Osteoblast (primary cell): ENCODE data around the gene CCSER1. TPM values are rescaled to one million over a fixed set of nuclear protein-coding genes. Genes with fewer than 3 reads are reported as not detected.

Experiments
- DNase-seq: peaks from one replicate; pipeline ENCODE4 v3.0.0; 2011; ENCODE audit warnings: low spot score, mixed read lengths; ENCODE audit not compliant: insufficient read length; ENCODE audit errors: missing footprints
- H2AFZ ChIP-seq: 2 replicates; pipeline ENCODE4 v1.6.0; 2011; ENCODE audit warnings: mild to moderate bottlenecking, low read length
- H3K27ac ChIP-seq: 2 replicates; pipeline ENCODE4 v1.5.1; 2011; ENCODE audit warnings: mild to moderate bottlenecking, low read depth, low read length, moderate library complexity
- H3K27me3 ChIP-seq: 2 replicates; pipeline ENCODE4 v1.6.0; 2012; ENCODE audit warnings: mild to moderate bottlenecking, control low read depth, inconsistent platforms, low read length, moderate library complexity; ENCODE audit not compliant: insufficient read depth
- H3K36me3 ChIP-seq: 2 replicates; pipeline ENCODE4 v1.5.1; 2011; ENCODE audit warnings: mild to moderate bottlenecking, low read length, control low read depth, moderate library complexity; ENCODE audit not compliant: insufficient read depth
- H3K4me1 ChIP-seq: 2 replicates; pipeline ENCODE4 v1.5.1; 2011; ENCODE audit warnings: mild to moderate bottlenecking, low read length, control low read depth, moderate library complexity; ENCODE audit not compliant: insufficient read depth
- H3K4me2 ChIP-seq: 2 replicates; pipeline ENCODE4 v1.6.0; 2011; ENCODE audit warnings: mild to moderate bottlenecking, low read length; ENCODE audit not compliant: insufficient read depth
- H3K4me3 ChIP-seq: fragments of 200-600 bp; sonication (generic); 3 replicates; pipeline ENCODE4 v1.5.1; 2012; ENCODE audit warnings: mild to moderate bottlenecking, low read length, inconsistent platforms; ENCODE audit not compliant: insufficient read depth
- H3K79me2 ChIP-seq: 2 replicates; pipeline ENCODE4 v1.6.0; 2012; ENCODE audit warnings: mild to moderate bottlenecking, low read length, control low read depth, inconsistent platforms; ENCODE audit not compliant: insufficient read depth
- H3K9me3 ChIP-seq: 2 replicates; pipeline ENCODE4 v1.5.1; 2011; ENCODE audit warnings: low read depth, low read length, control low read depth
- H4K20me1 ChIP-seq: 2 replicates; pipeline ENCODE4 v1.6.0; 2012; ENCODE audit warnings: mild to moderate bottlenecking, low read length, control low read depth; ENCODE audit not compliant: insufficient read depth
- CTCF ChIP-seq: IDR thresholded peaks from 2 replicates; pipeline ENCODE4 v1.5.1; 2011; ENCODE audit warnings: mild to moderate bottlenecking, low read depth, low read length, moderate library complexity; ENCODE audit errors: extremely low read depth
- total RNA-seq: library from RNA; depleted of rRNA; stranded (reverse); fragments of >200 nt; gene quantifications from 2 replicates; pipeline ENCODE4 v1.2.3, GENCODE V29; 2012

Gene CCSER1
- total RNA-seq, 1 donor = under 0.01 TPM

DNA sequence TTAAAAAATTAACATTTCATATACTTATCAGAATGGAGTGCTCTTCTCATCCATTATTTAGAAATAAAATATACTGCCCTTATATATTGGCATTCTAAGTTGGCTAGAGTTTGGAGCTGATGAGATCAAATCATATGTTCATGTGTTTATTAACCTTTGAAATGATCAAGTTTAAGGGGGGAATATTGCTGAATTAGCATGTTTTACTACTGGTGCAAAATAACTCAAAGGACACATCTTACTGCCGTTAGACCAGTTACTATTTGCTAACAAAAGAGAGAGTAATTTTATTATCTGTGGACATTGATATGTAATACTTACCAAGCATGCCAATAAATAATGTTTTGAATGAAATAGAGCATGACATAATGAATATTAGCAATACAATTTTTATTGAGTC lies 901.0 kb downstream of the CCSER1 start:
- H3K27ac ChIP-seq = no peak overlapping the region
- H3K9me3 ChIP-seq = peaks cover 3% of the 10 kb centered on the region
- H2AFZ ChIP-seq = no peak overlapping the region
- no peaks in the 10 kb centered on the region for H3K36me3 ChIP-seq
- no peak for TF ChIP-seq CTCF
- H3K4me1 ChIP-seq = no peaks in the 10 kb centered on the region
- DNase-seq = no peak
- no peaks in the 10 kb centered on the region for H3K27me3 ChIP-seq
- H3K4me2 ChIP-seq = no peak overlapping the region
- no peak overlapping the region for H3K4me3 ChIP-seq
- H3K79me2 ChIP-seq = no peaks in the 10 kb centered on the region
- no peaks in the 10 kb centered on the region for H4K20me1 ChIP-seq

- Histone ChIP-seq H3K27me3 (no peaks in the 10 kb centered on the region), H3K79me2 (no peaks in the 10 kb centered on the region), H3K4me1 (no peaks in the 10 kb centered on the region), H3K36me3 (no peaks in the 10 kb centered on the region), H3K4me2 (no peak overlapping the region), H4K20me1 (no peaks in the 10 kb centered on the region), H2AFZ (no peak overlapping the region), H3K27ac (no peak overlapping the region), H3K4me3 (no peak overlapping the region), H3K9me3 (peaks cover 3% of the 10 kb centered on the region)
- TF ChIP-seq CTCF = no peak
- DNase-seq = no peak
These were observed 904.6 kb downstream of the CCSER1 start for GRCh38 chr4:91031761-91032160.

DNA sequence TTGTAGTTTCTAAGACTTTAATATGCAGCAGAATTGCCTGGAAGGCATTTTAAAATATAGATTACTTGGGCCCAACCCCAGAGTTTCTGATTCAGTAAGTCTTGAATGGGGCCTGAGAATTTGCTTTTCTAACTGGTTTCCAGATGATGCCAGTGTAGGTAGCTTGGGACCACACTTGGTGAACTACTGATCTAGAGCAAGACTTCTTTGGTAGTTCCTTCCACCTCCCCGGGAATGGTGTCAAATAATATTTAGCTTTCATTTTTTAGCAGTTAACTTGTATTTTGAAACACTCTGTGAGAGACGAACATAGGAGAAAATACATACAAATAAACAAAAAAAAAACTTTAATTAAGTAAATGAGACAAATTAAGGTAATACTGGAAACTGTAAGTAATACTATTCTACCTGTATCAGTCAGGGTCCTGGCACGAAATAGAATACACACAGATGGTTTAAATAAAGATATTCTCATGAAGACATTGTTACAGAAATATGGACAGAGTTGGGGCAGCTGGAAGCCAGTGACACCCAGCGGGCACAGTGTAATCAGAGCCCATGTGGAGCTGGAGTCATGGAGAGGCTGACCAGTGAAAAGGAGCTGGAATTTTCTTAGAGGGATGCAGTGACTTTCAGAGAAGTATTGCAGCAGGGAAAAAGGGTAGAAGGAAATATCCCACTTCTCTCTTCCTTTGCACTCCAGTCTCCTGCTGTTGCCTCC lies 905.7 kb downstream of the CCSER1 start:
- H3K27ac ChIP-seq = no peak overlapping the region
- no peaks in the 10 kb centered on the region for H3K27me3 ChIP-seq
- peaks cover 3% of the 10 kb centered on the region for H3K9me3 ChIP-seq
- H3K4me2 ChIP-seq = no peak overlapping the region
- H2AFZ ChIP-seq = no peak overlapping the region
- H3K4me1 ChIP-seq = no peaks in the 10 kb centered on the region
- H4K20me1 ChIP-seq = no peaks in the 10 kb centered on the region
- no peak for DNase-seq
- H3K36me3 ChIP-seq = no peaks in the 10 kb centered on the region
- no peaks in the 10 kb centered on the region for H3K79me2 ChIP-seq
- no peak for TF ChIP-seq CTCF
- H3K4me3 ChIP-seq = no peak overlapping the region

- Histone ChIP-seq H2AFZ (no peak overlapping the region), H3K4me2 (no peak overlapping the region), H3K27me3 (no peaks in the 10 kb centered on the region), H3K27ac (no peak overlapping the region), H3K36me3 (no peaks in the 10 kb centered on the region), H3K4me1 (no peaks in the 10 kb centered on the region), H3K9me3 (peaks cover 3% of the 10 kb centered on the region), H3K79me2 (no peaks in the 10 kb centered on the region), H4K20me1 (no peaks in the 10 kb centered on the region), H3K4me3 (no peak overlapping the region)
- no peak for TF ChIP-seq CTCF
- DNase-seq = no peak
These were observed 908.1 kb downstream of the CCSER1 start for GRCh38 chr4:91035276-91035675.
